ENCODE measurements around the gene C5.

C5 gene

DNA sequence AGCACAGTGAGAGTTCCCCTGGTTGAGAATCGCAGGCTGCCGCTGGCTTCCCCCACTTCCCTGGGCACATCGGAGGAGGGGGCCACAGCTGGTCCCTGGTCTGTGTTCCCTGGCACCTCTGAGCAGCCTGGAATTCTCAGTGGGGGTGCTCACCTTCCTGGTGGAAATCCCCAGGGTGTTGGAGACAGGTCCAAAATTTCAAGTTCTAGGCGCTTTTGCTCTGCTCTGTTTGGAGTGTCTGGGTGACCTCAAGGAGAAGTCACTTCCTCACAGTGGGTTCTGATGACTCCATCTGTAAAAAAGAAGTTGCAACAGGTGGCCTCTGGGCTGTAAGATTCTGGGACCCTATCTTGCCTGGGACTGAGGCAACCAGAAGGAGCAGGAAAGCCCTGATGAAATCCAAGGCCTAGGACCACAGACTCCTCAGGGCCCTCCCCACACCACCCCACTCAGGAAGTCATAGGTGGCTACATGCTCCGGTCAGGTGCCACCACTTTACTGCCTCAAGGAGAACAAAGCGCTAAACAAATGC, 123.6 kb downstream of the C5 start, which contains the start of gene TRAF1:
Gene TRAF1, minus strand, starts transcription at position 400 of the 532 bp plus-strand sequence. CDS start 721 bp downstream, outside the sequence.
- no peak for DNase-seq (ENCODE audit: low read depth in 3 of 3, low spot score in 1 of 3)

DNA sequence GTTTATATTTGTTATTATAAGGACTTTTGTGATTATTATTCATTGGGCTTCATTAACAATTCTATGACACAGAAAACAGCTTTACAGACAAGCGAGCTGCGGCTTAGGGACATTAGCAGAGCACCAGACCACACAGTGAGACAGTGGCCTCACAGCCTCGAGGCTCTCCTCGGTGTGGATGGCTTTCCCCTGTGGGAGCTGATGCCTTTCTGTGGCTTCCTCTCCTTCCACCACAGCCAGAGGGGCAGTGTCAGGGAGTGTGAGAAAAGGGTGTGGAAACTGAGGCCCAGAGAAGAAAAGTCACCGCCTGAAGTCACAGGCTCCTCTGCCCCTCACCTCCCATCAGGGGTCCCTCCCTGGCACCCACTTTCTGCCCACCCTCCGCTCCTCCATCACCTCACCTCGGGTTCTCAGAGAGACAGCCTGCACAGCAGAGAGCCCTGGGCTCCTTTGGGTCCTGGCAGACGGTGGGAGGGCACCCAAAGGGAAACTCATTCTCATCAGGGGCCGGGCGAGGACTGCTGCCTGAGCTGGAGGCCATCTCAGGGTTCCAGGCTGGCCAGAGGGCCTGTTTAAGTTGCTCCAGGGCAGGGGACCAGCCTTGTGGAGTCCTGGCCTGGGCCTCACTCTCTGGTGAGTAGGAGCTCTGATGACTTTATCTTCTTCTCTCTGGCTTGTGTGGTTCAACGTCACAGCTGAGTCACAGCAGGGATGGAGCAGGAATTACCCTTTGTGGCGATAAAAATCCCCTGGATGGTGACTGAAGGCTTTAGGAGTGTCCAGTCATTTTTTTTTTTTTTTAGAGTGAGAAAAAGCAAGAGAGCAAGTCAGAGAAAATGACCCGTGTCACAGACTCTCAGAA, 124.3 kb downstream of the C5 start:
- DNase-seq (ENCODE audit: low read depth in 3 of 3, low spot score in 1 of 3): peak in 2 of 3 donors; percentile 64 to 68

DNA sequence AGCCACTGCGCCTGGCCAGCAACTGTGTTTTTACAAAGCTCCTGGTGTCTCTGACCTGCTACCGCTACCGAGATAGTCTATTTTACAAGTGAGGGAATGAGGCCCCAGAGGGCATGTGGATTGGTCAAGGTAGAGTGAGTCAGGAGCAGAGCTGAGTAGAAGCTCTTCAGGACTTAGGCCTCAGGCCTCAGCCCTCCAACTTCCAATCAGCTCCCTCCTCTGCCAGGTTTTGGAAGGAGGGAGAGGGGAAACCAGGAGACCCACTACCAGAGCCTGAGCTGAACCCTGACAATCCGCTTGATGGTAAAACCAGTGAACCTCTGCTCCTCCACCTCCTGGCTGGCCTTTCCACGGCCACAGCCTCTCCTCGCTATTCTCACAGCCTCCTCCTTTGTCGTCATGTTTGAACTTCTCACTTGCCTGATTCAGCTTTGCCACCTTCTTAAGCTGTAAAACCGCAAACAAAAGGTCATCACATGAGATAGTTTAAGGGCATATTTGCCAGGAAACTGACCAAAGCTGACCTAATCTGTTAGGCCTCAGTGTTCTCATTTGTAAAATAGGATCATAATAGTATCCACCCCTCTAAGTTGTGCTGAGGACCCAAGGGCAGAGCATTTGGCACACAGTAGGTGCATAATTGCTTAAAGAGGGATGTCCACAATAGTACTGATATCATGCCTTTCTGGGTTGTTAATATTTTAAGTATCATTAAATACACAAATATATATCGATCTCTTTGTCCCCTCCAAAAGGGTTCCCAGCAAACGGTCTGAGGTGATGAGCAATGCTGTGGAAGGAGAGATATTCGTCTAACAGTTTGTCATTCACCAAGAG, 125.2 kb downstream of the C5 start:
- DNase-seq (ENCODE audit: low read depth in 3 of 3, low spot score in 1 of 3): no peak

DNA sequence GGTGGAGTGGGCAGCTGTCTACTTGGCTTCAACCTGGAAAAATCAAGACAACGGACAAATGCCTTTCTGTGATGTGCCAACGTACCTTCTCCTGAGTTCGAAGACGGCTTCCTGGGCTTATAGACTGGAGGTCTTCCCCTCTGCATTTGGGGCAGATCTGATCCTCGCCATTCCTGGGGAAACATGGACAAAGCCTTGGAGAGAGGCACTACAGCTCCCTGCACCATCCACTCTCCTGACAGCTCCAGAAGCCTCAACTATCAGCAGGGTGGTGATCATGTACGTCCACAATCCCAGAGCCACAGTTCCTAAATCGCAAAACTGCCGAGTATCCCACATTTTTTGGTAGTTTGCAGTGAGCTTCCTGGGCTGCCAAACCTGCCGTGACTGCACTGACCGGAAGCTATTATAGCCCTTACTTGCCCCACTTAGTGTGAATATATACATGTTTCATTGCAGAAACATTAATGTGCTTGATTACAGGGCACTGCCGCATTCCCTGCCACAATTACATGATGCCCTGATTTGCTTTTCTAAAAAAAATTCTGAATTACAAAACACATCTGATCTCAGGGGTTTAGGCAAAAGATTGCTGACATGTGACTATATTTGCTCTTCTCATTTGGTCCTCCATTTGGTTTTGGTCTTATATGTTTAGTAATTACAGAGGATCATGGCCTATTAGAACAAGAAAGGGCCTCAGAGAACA, 126.3 kb downstream of the C5 start:
- DNase-seq (ENCODE audit: low read depth in 3 of 3, low spot score in 1 of 3): no peak

DNA sequence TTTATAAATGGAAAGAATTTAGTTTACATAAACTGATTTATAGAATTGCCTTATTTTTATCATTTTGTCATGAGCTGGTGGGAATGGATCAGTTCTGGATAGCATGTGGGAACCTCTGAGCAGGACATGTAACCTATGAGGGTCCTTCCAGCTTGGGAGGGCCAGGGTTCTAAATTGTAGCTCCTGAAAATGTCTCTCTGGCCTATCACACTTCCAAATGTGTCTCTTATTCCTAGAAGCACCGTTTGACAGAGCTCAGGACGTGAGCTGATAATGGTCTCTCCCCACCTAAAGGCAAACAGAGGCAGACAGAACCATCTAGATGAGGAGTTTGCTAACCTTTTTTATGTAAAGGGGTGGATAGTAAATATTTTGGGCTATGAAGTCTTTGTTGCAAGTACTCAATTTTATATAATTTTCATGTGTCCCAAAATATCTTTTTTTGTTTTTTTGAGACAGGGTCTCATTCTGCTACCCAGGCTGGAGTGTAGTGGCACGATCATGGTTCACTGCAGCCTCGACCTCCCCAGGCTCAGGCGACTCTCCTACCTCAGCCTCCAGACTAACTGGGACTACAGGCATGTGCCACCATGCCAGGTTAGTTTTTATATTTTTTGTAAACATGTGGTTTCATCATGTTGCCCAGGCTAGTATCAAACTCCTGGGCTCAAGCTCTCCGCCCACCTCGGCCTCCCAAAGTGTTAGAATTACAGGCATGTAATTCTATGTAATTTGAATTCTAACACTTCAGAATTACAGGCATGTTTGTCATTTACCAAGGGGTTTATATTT, 127.5 kb downstream of the C5 start:
- DNase-seq (ENCODE audit: low read depth in 3 of 3, low spot score in 1 of 3): no peak

DNA sequence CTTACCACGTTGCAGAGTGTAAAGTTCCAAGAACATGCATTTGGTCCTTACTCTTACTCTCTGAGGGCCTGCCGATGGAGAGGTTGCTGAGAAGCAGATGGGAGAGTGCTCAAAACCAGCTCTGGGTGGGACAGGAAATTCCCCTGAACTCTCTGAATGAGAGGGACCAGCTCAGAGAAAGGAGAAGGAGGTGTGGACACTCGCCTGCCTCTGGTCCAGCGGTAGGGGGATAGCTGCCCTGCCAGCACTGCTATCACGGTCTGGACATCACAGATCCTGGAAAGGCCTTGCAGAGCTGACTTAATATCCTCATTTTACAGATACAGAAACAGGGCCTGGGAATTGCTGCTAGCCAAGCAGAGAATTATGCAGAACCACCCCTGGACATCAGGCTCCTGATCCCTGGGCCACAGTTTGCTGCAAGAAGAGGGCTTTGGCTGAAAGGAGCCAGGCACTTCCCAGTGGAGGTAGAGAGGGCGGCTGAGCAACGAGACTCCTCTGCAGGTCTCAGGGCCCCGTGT, 128.4 kb downstream of the C5 start:
- DNase-seq (ENCODE audit: low read depth in 3 of 3, low spot score in 1 of 3): no peak

DNA sequence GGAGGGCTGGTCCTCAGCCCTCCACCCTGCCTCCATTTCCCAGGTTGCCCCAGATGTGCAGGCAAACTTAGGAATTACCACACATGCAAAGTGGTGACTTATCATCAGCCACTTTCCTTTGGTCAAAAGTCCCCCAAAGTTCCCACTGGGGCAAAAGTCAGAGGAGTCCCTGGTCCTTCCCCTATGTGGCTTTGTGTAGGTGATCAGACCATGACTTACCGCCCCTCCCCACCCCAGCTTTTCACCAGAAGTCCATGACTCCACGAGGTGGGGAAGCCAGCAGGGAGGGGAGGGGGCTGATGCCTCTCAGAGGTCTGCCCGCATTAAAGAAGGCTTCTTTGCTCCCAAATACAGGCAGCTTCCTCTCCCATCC, 129.3 kb downstream of the C5 start:
- no peak for DNase-seq (ENCODE audit: low read depth in 3 of 3, low spot score in 1 of 3)

DNA sequence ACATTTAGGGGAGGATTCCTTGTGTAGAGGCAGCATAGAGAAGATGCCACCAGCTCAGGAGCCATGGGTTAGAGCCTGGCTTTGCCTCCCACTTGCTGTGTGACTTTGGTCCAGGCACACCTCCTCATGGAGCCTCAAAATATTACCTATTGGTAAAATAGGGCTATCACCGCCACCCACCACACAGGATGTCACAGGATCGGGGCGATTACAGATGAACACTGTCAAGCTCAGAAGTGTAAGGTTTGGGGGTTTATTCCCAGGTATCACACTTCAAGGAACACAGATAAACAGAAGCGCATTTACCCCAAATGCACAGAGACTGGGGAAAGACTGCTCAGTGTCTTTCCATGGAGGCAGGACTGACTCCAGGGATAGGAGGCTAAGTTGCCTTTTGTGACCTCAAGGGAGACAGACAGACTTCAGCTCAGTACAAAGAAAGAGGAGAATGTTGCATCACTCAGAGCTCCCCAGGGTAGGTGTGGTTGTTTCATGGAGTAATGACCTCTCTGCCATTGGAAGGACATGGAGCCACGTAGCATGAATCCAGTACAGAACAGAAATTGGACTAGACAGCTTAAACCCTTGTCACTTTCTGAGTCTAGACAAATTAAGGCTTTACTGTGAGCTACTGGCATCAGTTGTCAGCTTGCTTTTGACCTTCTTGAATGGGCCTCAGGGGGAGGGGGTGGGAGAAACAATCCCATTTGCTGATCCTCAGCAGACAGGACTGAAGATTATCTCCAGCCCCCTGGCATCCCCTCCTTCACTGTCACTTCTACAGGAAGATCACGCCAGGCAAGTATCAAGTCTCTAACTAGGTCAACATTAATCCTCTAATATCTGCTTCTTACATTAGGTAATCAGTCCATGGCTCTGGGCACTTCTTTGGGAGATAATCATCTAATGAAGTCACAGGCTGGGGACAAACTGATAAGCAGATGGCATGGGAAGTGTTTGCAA, 130.0 kb downstream of the C5 start:
- no peak for DNase-seq (ENCODE audit: low read depth in 3 of 3, low spot score in 1 of 3)

DNA sequence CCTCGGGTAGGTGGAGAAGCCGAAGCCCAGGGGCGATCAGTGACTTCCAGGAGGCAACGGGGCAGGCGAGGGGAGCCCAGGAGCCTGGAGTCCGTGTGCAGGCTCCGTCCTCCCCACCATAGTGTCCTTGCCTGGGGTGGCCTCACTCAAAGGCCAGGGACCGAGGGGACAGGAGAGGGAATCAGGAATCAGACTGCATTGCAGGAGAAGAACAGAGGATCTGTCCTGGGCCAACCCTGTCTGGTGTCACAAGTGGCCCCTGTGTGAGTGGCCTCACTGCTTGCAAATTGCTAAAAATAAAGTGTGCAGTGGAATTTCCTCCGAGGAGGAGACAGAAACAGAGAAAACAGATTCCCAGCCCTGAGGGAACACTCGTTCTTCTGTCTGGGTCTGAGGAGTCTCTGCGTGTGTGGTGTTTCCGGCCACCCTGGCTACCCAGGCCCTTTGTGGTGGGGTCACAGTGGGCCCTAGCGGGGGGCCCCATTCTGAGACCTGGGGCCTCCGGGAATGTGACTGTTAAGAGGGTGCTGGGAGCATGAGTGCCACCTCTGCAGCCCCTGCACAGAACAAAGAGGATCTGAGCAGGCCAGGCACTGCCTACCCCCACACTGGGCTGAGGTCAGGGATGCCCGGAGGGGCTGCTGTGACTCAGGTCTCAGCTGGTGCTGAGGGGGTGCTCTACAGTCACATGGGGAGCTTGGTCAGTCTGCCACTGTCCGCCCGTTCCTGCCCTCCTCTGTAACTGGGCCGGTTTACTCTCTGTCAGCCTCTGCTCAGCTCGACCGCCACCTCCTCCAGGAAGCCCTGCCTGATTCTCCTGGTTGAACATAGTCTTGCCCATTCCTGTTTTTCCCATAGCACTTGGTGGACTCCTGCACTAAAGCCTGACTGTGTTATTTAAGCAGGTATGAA, 130.9 kb downstream of the C5 start:
- DNase-seq (ENCODE audit: low read depth in 3 of 3, low spot score in 1 of 3): peak in 1 of 3 donors; percentile 21

DNA sequence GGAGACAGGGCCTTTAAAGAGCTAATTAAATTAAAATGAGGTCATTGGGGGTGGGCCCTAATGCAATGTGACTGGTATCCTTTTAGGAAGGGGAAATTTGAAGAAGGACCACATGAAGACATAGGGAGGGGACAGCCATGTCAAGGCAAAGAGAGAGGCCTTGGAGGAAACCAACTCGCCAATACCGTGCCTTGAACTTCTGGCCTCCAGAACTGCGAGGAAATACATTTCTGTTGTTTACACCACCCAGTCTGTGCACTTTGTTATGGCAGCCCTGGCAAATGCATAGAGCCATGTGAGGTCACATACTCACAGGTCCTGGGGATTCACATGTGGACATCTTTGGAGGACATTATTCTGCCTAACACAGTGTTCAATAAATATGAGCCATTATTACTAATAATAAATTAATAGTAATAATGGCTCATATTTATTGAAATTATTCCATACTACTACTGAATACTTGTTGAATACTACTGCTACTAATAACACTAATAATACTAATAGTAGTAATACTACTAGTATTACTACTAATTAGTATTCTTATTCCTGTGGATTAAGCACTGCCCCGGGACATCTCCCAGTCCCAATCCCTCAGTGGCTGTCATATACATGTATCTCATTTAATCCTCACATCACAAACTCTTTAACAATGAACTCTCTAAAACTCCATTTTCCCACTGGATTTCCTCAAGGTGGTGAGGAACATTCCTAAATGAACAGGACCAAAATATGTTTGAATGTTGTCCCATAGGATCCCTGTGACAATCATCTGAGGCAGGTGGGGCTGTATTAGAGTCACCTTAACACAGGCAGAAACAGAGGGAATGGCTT, 131.9 kb downstream of the C5 start:
- no peak for DNase-seq (ENCODE audit: low read depth in 3 of 3, low spot score in 1 of 3)

DNA sequence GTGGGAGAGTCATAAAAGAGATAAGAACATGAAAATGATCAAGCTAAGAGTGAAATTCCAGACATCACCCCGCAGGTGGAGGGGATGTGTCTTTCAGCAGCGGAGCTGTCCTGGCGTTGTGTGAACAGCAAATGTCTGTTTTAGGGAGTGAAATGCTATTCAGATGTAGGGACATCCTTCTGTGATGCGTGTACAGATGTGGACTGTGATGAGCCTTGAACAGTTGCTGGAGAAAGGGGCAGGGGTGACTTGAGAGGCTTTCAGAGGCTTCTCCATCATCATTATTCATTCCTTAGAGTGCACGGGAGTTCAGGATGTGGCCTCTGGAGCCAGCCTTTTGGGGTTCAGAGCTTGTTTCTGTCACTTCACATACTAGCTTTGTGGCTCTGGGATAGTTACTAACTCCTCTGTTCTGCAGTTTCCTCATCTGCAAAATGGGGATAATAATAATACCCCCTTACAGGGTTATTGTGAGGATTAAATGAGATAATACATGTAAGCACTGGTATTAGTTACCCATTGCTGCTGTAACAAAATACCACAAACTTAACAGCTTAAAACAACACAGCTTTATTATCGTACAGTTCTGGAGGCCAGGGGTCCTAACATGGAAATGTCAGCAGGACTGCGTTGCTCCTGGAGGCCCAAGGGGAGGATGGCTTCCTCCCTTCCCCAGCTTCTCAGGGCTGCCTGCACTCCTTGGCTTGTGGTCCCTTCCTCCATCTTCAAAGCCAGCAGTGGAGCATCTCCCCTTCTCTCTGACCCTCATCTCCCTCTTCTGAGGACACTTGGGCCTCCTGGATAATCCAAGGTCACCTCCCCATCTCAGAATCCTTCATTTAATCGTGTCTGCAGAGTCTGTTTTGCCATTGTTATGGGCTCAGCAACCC, 132.8 kb downstream of the C5 start:
- DNase-seq (ENCODE audit: low read depth in 3 of 3, low spot score in 1 of 3): no peak

DNA sequence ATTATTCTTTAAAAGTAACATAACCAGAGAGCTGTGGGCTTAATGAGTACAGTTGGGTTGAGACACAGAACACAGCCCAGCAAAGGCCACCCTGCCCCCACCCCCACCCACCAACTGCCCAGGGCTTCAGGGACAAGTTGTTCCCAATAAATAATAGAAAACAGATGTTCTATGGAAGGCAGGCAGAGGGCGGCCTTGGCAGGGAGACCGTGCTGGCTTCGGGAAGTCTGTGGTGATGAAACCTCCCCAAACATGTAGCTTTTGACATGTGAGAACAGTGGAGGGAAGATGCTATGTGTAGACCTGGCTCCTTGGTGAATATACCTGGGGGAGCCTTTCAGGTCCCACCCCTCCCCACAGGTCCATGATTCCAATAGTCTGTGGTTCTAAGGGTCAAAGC, 133.5 kb downstream of the C5 start:
- no peak for DNase-seq (ENCODE audit: low read depth in 3 of 3, low spot score in 1 of 3)

DNA sequence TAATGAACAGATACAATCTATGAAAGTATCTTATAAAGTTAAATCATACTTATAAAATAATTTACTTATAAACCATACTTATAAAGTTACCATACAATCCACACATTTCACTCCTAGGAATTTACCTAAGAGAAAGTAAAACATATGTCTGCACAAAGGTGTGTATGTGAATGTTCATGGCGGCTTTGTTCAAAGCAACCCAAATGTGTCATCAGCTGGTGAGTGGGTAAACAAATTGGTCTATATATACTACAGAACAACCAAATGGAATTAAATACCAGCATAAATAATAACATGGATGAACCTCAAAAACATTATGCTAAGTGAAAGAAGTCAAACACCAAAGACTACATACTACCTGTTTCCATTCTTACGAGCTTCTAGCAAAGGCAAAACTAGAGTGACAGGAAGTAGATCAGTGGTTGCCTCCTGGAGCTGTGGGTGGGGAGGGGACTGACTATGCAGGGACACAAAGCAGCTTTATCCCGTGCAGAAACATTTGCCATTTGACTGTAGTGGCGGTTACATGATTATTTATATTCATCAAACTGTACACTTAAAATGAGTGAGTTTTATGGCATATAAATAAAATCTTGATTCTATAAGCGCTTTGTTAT, 134.1 kb downstream of the C5 start:
- DNase-seq (ENCODE audit: low read depth in 3 of 3, low spot score in 1 of 3): no peak

DNA sequence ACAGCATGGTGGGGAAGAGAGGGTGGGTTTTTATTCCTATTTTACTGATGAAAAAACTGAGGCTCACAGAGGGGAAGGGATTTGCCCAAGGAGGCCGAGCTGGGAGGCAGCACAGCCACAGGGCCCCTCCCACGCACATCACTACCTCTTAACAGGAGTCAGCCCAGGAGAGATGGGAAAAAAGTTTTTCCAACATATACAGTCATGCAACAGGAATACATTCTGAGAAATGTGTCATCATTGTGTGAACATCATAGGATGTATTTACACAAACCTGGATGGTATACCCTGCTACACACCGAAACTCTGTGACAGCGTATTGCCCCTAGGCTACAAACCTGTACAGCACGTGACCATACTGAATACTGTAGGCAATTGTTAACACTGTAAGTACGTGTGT, 135.1 kb downstream of the C5 start:
- no peak for DNase-seq (ENCODE audit: low read depth in 3 of 3, low spot score in 1 of 3)

DNA sequence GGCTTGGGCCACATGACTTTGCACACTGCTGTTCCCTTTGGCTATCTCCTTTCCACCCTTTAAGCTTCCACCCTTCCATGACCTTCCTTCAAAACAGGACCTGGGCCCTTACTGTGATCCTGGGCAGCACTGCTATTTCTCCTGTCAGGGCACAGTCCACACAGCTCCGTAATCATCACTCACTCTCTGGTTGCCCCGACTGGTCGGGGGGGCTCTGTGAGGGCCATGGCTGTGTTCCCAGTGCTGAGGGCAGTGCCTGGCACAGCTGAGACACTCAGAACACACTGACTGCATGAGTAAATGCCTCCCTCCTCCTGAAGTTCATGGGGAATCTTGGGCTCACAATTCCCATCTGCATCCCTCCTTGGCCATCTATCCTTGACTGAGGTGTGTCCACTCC, 135.7 kb downstream of the C5 start:
- DNase-seq (ENCODE audit: low read depth in 3 of 3, low spot score in 1 of 3): peak in 1 of 3 donors; percentile 10

All from stimulated activated CD4-positive, alpha-beta T cell treated with anti-CD3 and anti-CD28 coated beads, TNF-alpha, amount 100 ng/mL, for 1 hour (primary cell).